Activated CD8-positive, alpha-beta memory T cell treated with anti-CD3 and anti-CD28 coated beads, Interleukin-2, amount 10 ng/mL, durations not matched to agents 7 days and 5 days (primary cell): Measurements from ENCODE around the gene C1QTNF5. TPM values are rescaled to one million over a fixed set of nuclear protein-coding genes. Genes with fewer than 3 reads are reported as not detected.

Experiments
- ATAC-seq: fragments of 150-1000 bp; cut with Tn5 transposase; one replicate; pipeline ENCODE4 v1.10.0; 2021; ENCODE audit warnings: moderate library complexity
- CTCF ChIA-PET: fragments of 350-600 bp; sonication (Branson Sonifier 250); formaldehyde crosslinking; loops from one replicate; lab custom pipeline; 2021; ENCODE audit warnings: antibody characterized with exemption; lab: Charles Lee
- DNase-seq: peaks from one replicate; pipeline ENCODE4 v3.0.0-alpha.2; 2020
- H3K27ac Mint-ChIP-seq: one replicate; pipeline ENCODE4 v1.8.0; 2021; ENCODE audit warnings: mild to moderate bottlenecking, mixed read lengths
- H3K27me3 Mint-ChIP-seq: one replicate; pipeline ENCODE4 v1.8.0; 2021; ENCODE audit warnings: mixed read lengths
- H3K36me3 Mint-ChIP-seq: one replicate; pipeline ENCODE4 v1.8.0; 2021; ENCODE audit warnings: mild to moderate bottlenecking, mixed read lengths
- H3K4me1 Mint-ChIP-seq: one replicate; pipeline ENCODE4 v1.8.0; 2021; ENCODE audit warnings: mixed read lengths
- H3K4me3 Mint-ChIP-seq: one replicate; pipeline ENCODE4 v1.8.0; 2021; ENCODE audit warnings: mild to moderate bottlenecking, moderate library complexity, mixed read lengths
- H3K9me3 Mint-ChIP-seq: one replicate; pipeline ENCODE4 v1.8.0; 2022; ENCODE audit warnings: low read depth, mixed read lengths
- total RNA-seq, 2 experiments: library from RNA; stranded (reverse); gene quantifications; one replicate each; pipeline ENCODE4 v1.2.3, GENCODE V29; 2021

C1QTNF5 gene
- total RNA-seq, 2 experiments from 2014 or later = not detected

DNA sequence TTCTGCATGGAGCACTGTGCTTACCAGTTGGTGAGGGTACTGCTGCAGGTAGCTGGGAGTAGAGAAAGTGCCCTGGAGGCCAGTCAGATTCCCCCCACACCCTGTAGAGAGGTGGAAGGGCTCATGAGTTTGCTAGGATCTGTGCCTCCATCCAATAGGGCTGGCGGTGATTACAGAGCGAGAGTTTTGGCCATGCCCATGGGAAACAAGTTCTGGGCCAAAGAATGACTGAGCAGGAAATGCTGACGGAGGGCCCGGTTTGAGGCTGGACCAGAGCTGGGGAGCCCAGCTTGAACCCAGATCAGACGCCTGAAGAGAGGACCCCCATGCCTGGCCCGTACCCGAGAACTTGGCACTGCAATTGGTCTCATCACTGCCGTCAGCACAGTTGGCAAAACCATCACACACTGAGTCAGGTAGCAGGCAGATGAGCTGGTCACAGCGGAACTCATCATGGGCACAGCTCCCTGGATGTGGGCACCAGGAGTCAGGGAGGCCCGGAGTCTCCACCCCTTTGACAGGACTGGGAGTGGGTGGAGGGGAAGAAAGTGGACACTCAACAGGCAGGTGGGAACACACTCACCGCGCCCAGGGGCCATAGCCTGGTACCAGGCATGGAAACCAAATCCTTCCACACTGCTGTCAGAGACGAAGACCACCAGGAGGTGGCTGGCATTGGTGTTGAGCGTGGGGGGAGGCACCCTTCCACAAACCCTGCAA, 3.8 kb upstream of the C1QTNF5 start:
- H3K36me3 Mint-ChIP-seq = no peaks in the 10 kb centered on the region
- H3K9me3 Mint-ChIP-seq = no peaks in the 10 kb centered on the region
- DNase-seq = no peak
- H3K27me3 Mint-ChIP-seq = peaks cover 31% of the 10 kb centered on the region
- peaks cover 7% of the 10 kb centered on the region for H3K4me1 Mint-ChIP-seq
- CTCF ChIA-PET = interaction anchor here (0.7 to 12.8 kb wide), 5 partner anchors 9 to 148 kb away, joined by 3 to 126 read pairs (median 6); partner anchors contain the start of gene CBL
- no peak overlapping the region for H3K4me3 Mint-ChIP-seq
- H3K27ac Mint-ChIP-seq = no peak overlapping the region
- no peak for ATAC-seq

DNA sequence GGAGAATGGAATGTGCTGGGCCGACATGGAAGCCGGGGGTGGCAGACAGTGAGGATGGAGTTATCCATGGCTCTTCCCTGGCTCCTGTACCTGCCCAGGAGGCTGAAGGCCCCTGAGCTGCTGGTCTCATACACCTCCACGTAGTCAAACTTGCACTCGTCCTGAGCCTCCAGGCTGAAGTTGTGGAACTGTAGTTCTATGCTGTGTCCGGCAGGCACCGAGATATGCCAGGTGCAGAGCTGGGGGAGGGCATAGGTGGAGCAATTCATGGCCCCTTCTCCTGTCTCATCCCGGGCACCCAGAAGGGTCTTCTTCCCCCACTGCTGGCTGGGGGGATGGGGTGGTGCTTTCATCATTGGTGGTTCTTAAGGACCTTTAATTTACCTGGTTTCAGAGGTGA, 3.0 kb upstream of the C1QTNF5 start:
- CTCF ChIA-PET = interaction anchor here (0.7 to 12.8 kb wide), 5 partner anchors 10 to 147 kb away, joined by 3 to 126 read pairs (median 6); partner anchors contain the start of gene CBL
- ATAC-seq = no peak

DNA sequence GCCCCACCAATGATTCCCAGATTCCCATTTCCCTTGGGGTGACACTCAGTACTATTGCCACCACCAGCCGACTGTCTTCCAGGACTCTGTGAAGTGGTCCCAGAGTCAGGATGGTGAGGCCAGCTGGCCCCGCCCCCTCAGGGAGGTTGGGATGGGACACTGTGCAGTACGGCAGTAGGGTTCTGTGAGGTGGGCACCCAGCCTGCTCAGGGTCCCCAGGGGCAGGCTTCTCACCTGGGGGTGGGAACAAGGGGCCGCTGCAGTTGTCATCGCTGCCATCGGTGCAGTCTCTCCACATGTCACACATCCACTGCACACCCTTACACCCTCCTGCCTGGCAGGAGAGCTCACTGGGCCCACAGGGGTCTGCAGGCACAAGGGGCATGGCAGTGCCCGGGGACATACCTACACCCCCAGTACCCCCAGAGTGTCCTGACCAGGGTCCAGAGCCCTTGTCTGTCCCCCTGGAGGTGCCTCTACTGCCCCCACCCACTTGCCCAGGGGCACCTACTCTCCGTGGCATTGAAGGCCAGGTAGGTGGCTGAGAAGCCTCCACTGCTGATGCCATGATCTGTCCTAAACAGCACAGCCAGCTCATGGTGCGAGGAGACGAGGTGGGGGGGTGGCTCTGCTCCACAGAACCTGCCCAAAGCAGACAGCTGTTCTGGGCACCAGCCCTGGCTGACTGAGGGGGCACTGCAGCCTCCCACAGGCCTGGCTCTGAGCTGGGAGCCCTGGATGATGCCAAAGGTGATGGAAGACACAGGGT, 1.9 kb upstream of the C1QTNF5 start:
- no peak overlapping the region for H3K27ac Mint-ChIP-seq
- DNase-seq (no peak), ATAC-seq (no peak)
- H3K27me3 Mint-ChIP-seq = peaks cover 40% of the 10 kb centered on the region
- H3K9me3 Mint-ChIP-seq = no peaks in the 10 kb centered on the region
- peaks cover 2% of the 10 kb centered on the region for H3K36me3 Mint-ChIP-seq
- no peak overlapping the region for H3K4me3 Mint-ChIP-seq
- CTCF ChIA-PET = interaction anchor here (1.8 to 12.8 kb wide), 3 partner anchors 14 to 132 kb away, joined by 9 to 126 read pairs (median 90); no protein-coding TSS in a partner anchor
- H3K4me1 Mint-ChIP-seq = peaks cover 19% of the 10 kb centered on the region

More for the DNA sequence above, 3.0 kb upstream of the C1QTNF5 start:
- H3K36me3 Mint-ChIP-seq = peaks cover 2% of the 10 kb centered on the region
- no peak overlapping the region for H3K27ac Mint-ChIP-seq
- H3K4me1 Mint-ChIP-seq = peaks cover 13% of the 10 kb centered on the region
- peaks cover 38% of the 10 kb centered on the region for H3K27me3 Mint-ChIP-seq
- DNase-seq = no peak
- no peak overlapping the region for H3K4me3 Mint-ChIP-seq
- H3K9me3 Mint-ChIP-seq = no peaks in the 10 kb centered on the region

DNA sequence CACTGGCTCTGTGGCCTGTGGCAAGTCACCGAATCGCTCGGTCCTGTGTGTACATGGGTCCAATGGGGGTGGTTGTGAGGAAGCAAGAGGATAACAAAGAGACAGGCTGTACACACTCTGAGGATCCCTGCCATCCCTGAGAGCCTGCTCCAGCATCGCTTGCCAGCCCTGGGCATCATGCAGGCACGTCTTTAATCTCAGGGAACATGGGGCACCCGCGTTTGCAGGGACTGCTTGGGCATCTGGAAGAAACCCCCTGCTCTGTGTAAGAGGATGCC, 1.3 kb upstream of the C1QTNF5 start:
- DNase-seq = no peak
- Mint-ChIP-seq H3K9me3 (no peaks in the 10 kb centered on the region), H3K27ac (no peak overlapping the region), H3K27me3 (peaks cover 40% of the 10 kb centered on the region), H3K36me3 (peaks cover 2% of the 10 kb centered on the region), H3K4me1 (peaks cover 23% of the 10 kb centered on the region), H3K4me3 (no peak overlapping the region)
- CTCF ChIA-PET = interaction anchor here (1.0 to 12.8 kb wide), 4 partner anchors 15 to 35 kb away, joined by 4 to 126 read pairs (median 72); no protein-coding TSS in a partner anchor
- ATAC-seq = no peak

DNA sequence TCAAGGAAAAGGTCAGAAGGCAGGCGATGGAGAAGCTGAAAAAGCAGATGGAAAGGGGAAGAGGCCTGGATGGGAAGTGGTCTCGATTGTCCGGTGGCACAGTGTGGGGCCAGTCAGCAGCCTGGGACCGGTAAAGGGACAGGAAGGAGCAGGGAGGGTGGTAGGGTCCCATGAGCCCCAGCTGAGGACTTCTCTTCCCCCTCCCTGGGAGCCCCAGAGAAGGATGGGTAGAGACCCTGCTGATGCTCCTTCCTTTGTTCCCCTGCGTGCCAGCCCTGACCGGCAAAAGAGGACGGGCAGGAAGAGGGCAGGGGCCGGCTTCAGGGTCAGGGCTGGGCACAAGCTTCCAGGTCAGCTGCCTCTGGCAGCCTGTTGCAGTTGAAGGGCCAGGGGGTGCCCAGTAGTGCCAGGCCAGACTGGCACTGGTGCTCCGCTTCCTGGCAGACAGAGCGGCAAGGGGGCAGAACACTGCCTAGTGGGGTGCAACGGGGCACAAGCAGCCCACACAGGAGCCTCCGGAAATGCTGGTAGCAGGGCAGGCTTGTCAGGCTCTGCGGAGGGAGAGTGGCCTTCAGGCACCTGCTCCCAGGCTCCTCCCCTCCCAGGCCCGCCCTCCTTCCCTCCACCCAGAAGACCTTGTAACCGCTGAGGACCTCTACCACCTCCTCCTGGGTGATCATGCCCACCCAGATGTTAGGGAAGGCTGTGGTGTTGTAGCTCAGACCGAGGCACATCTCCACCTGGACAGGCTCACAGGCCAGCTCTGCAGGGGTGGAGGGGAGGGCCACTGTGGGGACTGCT, 739 bp upstream of the C1QTNF5 start:
- Mint-ChIP-seq H3K27me3 (peaks cover 40% of the 10 kb centered on the region), H3K27ac (no peak overlapping the region), H3K9me3 (no peaks in the 10 kb centered on the region), H3K4me1 (peaks cover 27% of the 10 kb centered on the region), H3K36me3 (peaks cover 2% of the 10 kb centered on the region), H3K4me3 (no peak overlapping the region)
- DNase-seq (no peak), ATAC-seq (no peak)
- CTCF ChIA-PET = interaction anchor here (0.8 to 12.8 kb wide), 7 partner anchors 9 to 133 kb away, joined by 3 to 126 read pairs (median 54); no protein-coding TSS in a partner anchor

DNA sequence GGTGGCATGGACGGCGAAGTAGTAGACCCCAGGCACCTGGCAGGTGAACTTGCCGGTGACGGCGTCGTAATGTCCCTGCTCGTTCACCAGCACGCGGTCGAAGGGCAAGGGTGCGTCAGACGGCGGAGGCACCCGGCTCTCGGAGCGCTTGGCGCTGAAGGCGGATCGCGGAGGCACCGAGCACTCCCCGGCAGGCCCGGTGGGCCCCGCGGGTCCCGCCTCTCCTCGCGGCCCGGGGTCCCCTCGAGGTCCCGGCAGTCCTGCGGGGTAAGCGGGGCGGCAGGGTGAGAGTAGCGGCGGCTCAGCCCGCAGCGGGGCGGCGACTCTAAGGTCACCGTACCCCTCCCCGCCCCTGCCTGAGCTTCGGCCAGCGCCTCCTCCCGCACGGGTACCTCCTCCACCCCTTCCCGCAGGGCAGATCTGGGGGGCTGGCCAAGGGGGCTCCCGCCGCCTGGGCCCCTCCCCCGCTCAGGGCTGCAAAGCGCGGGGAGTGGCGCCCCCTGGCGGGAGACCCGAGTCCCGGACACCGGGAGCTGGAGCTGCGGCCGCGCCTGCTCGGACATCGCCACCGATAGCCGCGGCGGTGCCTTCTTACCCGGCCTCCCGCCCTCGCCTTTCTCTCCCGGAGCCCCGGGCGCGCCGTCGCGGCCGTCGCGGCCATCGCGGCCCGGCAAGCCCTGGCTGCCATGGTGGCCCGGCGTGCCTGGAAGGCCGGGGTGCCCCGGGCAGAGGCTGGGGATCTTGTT, 921 bp downstream of the C1QTNF5 start:
- DNase-seq (no peak), ATAC-seq (peak; percentile 34)
- Mint-ChIP-seq H3K4me3 (no peak overlapping the region), H3K27me3 (peaks cover 40% of the 10 kb centered on the region), H3K4me1 (peaks cover 44% of the 10 kb centered on the region), H3K27ac (no peak overlapping the region), H3K9me3 (no peaks in the 10 kb centered on the region), H3K36me3 (peaks cover 4% of the 10 kb centered on the region)
- CTCF ChIA-PET = interaction anchor here (0.6 to 12.8 kb wide), 23 partner anchors 11 to 343 kb away, joined by 3 to 126 read pairs (median 4); no protein-coding TSS in a partner anchor

DNA sequence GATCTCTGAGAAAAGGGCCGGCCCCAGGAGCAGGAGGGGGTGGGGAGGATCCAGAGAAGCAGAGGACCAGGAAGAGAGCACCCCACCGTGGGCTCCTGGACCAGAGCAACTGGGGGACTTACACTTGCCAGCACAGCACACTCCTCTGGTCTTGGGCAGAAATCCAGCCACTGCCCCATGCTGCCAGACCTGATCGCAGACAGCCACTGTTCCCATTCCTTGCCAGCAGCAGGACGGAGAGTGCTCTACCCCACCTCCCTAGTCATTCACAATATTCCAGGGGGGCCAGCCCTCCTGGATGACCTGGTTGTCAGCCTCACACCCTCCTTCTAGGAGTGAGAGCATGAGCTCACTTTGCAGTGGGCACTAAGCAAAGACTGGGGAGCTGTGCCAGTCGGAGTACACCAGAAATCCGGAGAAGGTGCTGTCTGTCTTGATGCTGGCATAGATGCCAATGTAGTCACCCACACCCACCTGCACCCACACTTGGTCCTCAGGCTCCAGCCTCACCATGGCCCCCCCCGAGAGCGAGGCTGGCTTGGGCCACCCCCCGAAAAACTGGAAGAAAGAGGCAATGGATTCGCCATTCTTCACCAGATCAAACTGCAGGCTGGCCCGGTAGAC, 1.6 kb downstream of the C1QTNF5 start:
- CTCF ChIA-PET = interaction anchor here (0.6 to 12.8 kb wide), 43 partner anchors 11 to 342 kb away, joined by 3 to 126 read pairs (median 4); partner anchors contain the start of genes C2CD2L, CENATAC and USP2
- Mint-ChIP-seq H3K4me1 (peaks cover 48% of the 10 kb centered on the region), H3K27ac (no peak overlapping the region), H3K36me3 (peaks cover 4% of the 10 kb centered on the region), H3K4me3 (no peak overlapping the region), H3K27me3 (peaks cover 39% of the 10 kb centered on the region), H3K9me3 (no peaks in the 10 kb centered on the region)
- DNase-seq = no peak
- ATAC-seq = no peak

DNA sequence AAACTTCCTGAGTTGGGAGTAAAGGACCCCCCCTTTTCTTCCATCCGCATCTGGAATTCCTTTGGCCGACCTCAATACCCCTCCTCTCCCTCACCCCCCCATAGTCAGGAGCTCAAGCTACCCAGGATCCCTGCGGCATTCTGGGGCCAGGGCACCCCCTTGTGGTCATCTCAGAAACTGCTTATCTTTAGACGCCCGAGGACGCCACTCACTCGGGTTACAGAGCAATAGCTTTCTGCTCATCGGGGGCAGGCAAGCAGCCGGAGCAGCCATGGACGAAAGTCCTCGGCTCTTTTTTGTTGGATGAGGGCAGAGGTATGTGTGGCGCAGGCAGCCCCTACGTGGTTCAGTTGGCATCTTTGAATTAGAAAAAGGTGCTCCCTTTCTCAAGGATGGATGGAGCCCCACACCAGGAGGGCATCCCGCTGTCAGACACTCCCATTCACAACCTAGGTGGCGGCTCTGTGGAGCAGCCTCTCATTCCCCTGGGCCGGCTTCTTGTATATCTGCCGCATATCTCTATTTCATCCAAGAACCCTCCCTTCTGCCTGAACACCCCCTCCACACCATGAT, 2.3 kb downstream of the C1QTNF5 start:
- no peaks in the 10 kb centered on the region for H3K9me3 Mint-ChIP-seq
- no peak overlapping the region for H3K27ac Mint-ChIP-seq
- CTCF ChIA-PET = interaction anchor here (0.6 to 12.8 kb wide), 59 partner anchors 10 to 340 kb away, joined by 3 to 126 read pairs (median 4); partner anchors contain the start of genes ABCG4, C2CD2L, CENATAC and MCAM
- H3K36me3 Mint-ChIP-seq = peaks cover 4% of the 10 kb centered on the region
- H3K4me1 Mint-ChIP-seq = peaks cover 50% of the 10 kb centered on the region
- DNase-seq = peak; percentile 80
- H3K27me3 Mint-ChIP-seq = peaks cover 37% of the 10 kb centered on the region
- H3K4me3 Mint-ChIP-seq = no peak overlapping the region
- peak; percentile 34 for ATAC-seq

DNA sequence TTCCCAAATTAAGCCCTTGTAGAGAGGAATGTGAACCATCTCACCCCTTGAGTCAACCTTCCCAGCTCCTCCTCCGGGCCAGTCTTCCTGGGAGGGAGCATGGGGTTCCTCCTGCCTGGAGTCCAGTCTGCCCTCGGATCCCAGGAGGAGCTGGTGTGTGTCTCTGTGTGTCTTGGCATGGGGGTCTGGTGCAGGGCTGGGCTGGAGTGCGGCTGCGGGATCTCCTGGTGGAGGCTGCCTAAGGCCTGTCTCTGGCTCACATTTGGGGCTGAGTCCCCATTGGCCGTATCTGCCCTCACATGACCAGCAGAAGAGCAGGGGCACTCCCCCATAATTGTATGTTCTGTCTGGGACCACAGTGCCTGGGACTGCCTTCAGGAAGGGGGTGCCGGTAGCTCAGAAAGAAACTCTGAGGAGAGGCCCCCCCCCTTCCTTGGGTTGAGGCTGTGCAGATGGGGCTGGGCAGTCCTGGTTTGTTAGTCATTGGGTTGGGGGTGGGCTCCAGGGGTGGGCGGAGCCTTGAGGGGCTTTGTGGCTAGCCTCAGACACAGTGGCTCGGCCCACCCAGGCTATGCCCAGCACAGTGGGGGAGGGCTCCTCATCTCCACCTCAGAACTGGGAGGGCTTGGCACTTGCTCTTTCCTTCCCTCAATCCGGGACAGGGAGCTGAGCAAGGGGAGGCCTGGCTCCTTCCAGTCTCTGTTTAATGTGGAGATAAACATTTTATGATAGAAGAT, 2.9 kb downstream of the C1QTNF5 start:
- H3K4me1 Mint-ChIP-seq = peaks cover 55% of the 10 kb centered on the region
- ATAC-seq (no peak), DNase-seq (no peak)
- CTCF ChIA-PET = interaction anchor here (0.6 to 12.8 kb wide), 56 partner anchors 9 to 893 kb away, joined by 3 to 126 read pairs (median 4); partner anchors contain the start of genes ABCG4, C2CD2L, CENATAC and MCAM
- H3K9me3 Mint-ChIP-seq = no peaks in the 10 kb centered on the region
- H3K4me3 Mint-ChIP-seq = no peak overlapping the region
- H3K27ac Mint-ChIP-seq = no peak overlapping the region
- H3K36me3 Mint-ChIP-seq = peaks cover 4% of the 10 kb centered on the region
- H3K27me3 Mint-ChIP-seq = peaks cover 32% of the 10 kb centered on the region

DNA sequence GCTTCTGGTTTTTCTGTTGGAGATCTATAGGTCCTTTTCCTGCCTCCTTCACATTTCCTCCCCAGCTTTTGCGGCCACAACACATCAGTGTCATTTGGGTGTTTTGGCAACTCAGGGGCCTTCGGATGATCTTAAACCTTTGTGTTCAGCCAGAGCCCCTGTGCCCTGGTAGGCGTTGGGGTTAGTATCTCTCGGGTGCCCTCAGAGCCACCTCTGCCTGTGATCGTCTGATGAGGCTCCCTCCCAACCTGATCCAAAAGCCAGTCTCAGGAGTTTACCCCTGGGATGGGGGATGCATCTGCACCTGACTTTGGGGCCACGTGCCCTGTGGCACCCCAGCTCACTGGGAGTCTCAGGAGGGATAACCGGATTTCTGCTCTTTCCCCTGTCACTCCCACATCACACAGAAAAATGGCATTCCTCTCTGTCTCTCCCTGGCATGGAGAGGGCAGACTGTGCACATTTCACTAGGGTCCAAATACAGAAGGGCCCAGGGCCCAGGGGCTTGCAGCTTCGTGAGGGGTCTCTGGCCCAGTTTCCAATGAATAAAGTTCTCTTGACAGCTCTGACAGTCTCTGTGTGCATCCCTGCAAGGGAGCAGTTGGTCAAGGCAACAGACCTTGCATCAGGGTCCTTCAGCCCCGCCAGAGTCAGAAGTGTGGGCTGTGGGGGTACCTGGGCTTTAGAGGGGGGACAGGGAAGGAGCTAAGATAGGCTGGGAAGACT, 3.8 kb downstream of the C1QTNF5 start:
- no peaks in the 10 kb centered on the region for H3K9me3 Mint-ChIP-seq
- CTCF ChIA-PET = interaction anchor here (0.8 to 12.8 kb wide), 20 partner anchors 11 to 894 kb away, joined by 3 to 126 read pairs (median 6); partner anchors contain the start of genes MCAM and USP2
- H3K36me3 Mint-ChIP-seq = peaks cover 4% of the 10 kb centered on the region
- no peak for ATAC-seq
- H3K4me1 Mint-ChIP-seq = peaks cover 56% of the 10 kb centered on the region
- H3K27me3 Mint-ChIP-seq = peaks cover 25% of the 10 kb centered on the region
- no peak overlapping the region for H3K27ac Mint-ChIP-seq
- no peak for DNase-seq
- H3K4me3 Mint-ChIP-seq = no peak overlapping the region
